ENCODE measurements around the gene MCL1. TPM values are rescaled to one million over a fixed set of nuclear protein-coding genes. Genes with fewer than 3 reads are reported as not detected.

MCL1 gene
- total and polyA plus RNA-seq, 2 donors (not counting 1 experiment from before 2014, with no cell fraction given): 219 to 266 TPM

GRCh38 chr1:150619576-150620509 lies 40.4 kb upstream of the MCL1 start:
- peaks cover 38% of the 10 kb centered on the region for H3K4me1 Mint-ChIP-seq

More at GRCh38 chr1:150619576-150620509, 40.4 kb upstream of the MCL1 start:
- Histone ChIP-seq H3K27ac (ENCODE audit: low read length in 2 of 2) (peak overlapping the region in 1 of 2 donors; percentile 74), H3K27me3 (replicated peaks in 1 of 4; ENCODE audit: control extremely low read depth in 1 of 4, control insufficient read depth in 3 of 4, insufficient read depth in 4 of 4, low read length in 3 of 4) (no peaks in the 10 kb centered on the region), H3K36me3 (replicated peaks in 1 of 2; ENCODE audit: control extremely low read depth in 1 of 2, control insufficient read depth in 1 of 2, extremely low read depth in 1 of 2, insufficient read depth in 2 of 2, low read length in 1 of 2) (peaks cover 4 to 71% of the 10 kb centered on the region in 2 experiments), H3K79me2 (ENCODE audit: control insufficient read depth, insufficient read depth, low read length) (peaks cover 50% of the 10 kb centered on the region), H3K9ac (ENCODE audit: low read length) (no peak overlapping the region), H2AFZ (ENCODE audit: insufficient read depth, low read depth, low read length, poor library complexity, severe bottlenecking) (no peak overlapping the region), H3K4me1 (ENCODE audit: control insufficient read depth in 2 of 2, insufficient read depth in 2 of 2, low read length in 2 of 2) (peaks cover 24 to 31% of the 10 kb centered on the region in 2 donors), H3K9me3 (ENCODE audit: control extremely low read depth in 1 of 3, control insufficient read depth in 2 of 3, insufficient read depth in 1 of 3, low read length in 2 of 3) (no peaks in the 10 kb centered on the region), H3K4me3 (ENCODE audit: control extremely low read depth in 1 of 5, extremely low read depth in 1 of 5, insufficient read depth in 1 of 5, low read depth in 2 of 5, low read length in 4 of 5) (no peak overlapping the region), H3K4me2 (replicated peaks; ENCODE audit: low read depth, low read length, poor library complexity, severe bottlenecking) (no peak overlapping the region), H4K20me1 (ENCODE audit: control insufficient read depth, insufficient read depth, low read length, poor library complexity, severe bottlenecking) (no peaks in the 10 kb centered on the region)
- Mint-ChIP-seq H3K9me3 (ENCODE audit: insufficient read depth) (no peaks in the 10 kb centered on the region), H3K27me3 (no peaks in the 10 kb centered on the region), H3K27ac (peak overlapping the region; percentile 3), H3K4me3 (no peak overlapping the region)
- ChIA-PET POLR2A (interaction anchor here (1.0 to 3.3 kb wide), 7 partner anchors 8 to 61 kb away, joined by 3 to 21 read pairs (median 8); partner anchors contain the start of genes ENSA and MCL1), CTCF (interaction anchor here (0.5 to 23.2 kb wide), 20 partner anchors 8 to 432 kb away, joined by 3 to 661 read pairs (median 4); partner anchors contain the start of genes ENSA, GOLPH3L and MCL1)
- ATAC-seq (ENCODE audit: low read depth) (peak; percentile 47), DNase-seq (no peak)
- intact Hi-C loops (cut with micrococcal nuclease): loop anchor here (2.0 kb wide), 1 partner anchor 155 kb away; no protein-coding TSS in a partner anchor
- WGBS (ENCODE audit: insufficient coverage): 79% methylated on average over 2 of the region's 4 CpGs
- TF ChIP-seq CTCF (IDR thresholded peaks at IDR 0.05): no peak
- TF ChIP-seq EZH2 (IDR thresholded peaks at IDR 0.05; ENCODE audit: borderline replicate concordance, insufficient read depth, low read depth, low read length, poor library complexity, severe bottlenecking): no peak
